H9 (cell line): ENCODE data around the gene HUNK. TPM values are rescaled to one million over a fixed set of nuclear protein-coding genes. Genes with fewer than 3 reads are reported as not detected.

Source experiments
- DNase-seq: peaks from one replicate; pipeline ENCODE4 v3.0.0-alpha.2; 2017
- H2AFZ ChIP-seq: one replicate; pipeline ENCODE4 v1.6.1; 2013; ENCODE audit warnings: mild to moderate bottlenecking, low read length, control low read depth, moderate library complexity
- H2AK5ac ChIP-seq: 2 replicates; pipeline ENCODE4 v1.6.1; 2013; ENCODE audit warnings: low read length, control low read depth, mixed read lengths; ENCODE audit not compliant: insufficient read length
- H2BK120ac ChIP-seq: one replicate; pipeline ENCODE4 v1.6.1; 2013; ENCODE audit warnings: low read depth, mild to moderate bottlenecking, low read length, control low read depth, inconsistent platforms; ENCODE audit not compliant: poor library complexity, severe bottlenecking
- H2BK12ac ChIP-seq: 2 replicates; pipeline ENCODE4 v1.6.1; 2013; ENCODE audit warnings: low read length, control low read depth, mixed read lengths, low read depth; ENCODE audit not compliant: insufficient read length
- H2BK15ac ChIP-seq: 2 replicates; pipeline ENCODE4 v1.6.1; 2013; ENCODE audit warnings: low read depth, low read length, control low read depth
- H2BK20ac ChIP-seq: one replicate; pipeline ENCODE4 v1.6.1; 2013; ENCODE audit warnings: low read depth, mild to moderate bottlenecking, low read length, control low read depth, inconsistent platforms; ENCODE audit not compliant: poor library complexity, severe bottlenecking
- H2BK5ac ChIP-seq: 2 replicates; pipeline ENCODE4 v1.6.1; 2013; ENCODE audit warnings: low read length, control low read depth, mixed read lengths; ENCODE audit not compliant: insufficient read length
- H3K14ac ChIP-seq: 2 replicates; pipeline ENCODE4 v1.6.1; 2013; ENCODE audit warnings: low read length, control low read depth; ENCODE audit not compliant: insufficient read depth
- H3K18ac ChIP-seq: 2 replicates; pipeline ENCODE4 v1.6.1; 2013; ENCODE audit warnings: low read depth, mild to moderate bottlenecking, mixed read lengths, low read length, control low read depth; ENCODE audit not compliant: insufficient read length
- H3K23ac ChIP-seq: 2 replicates; pipeline ENCODE4 v1.6.1; 2013; ENCODE audit warnings: low read length, control low read depth, mixed read lengths, low read depth; ENCODE audit not compliant: insufficient read length
- H3K23me2 ChIP-seq: 2 replicates; pipeline ENCODE4 v1.6.1; 2013; ENCODE audit warnings: low read depth, mild to moderate bottlenecking, mixed read lengths, low read length, control low read depth; ENCODE audit not compliant: insufficient read length, poor library complexity, severe bottlenecking
- H3K27ac ChIP-seq: 2 replicates; pipeline ENCODE4 v1.5.1; 2013; ENCODE audit warnings: low read length, control low read depth, mixed read lengths, low read depth; ENCODE audit not compliant: insufficient read length
- H3K27me3 ChIP-seq: 2 replicates; pipeline ENCODE4 v1.6.1; 2013; ENCODE audit warnings: low read length, control low read depth, inconsistent platforms; ENCODE audit not compliant: insufficient read depth
- H3K4ac ChIP-seq: 2 replicates; pipeline ENCODE4 v1.6.1; 2013; ENCODE audit warnings: low read depth, mild to moderate bottlenecking, control low read depth, inconsistent platforms, low read length, moderate library complexity
- H3K4me1 ChIP-seq: 2 replicates; pipeline ENCODE4 v1.6.1; 2013; ENCODE audit warnings: low read length, control low read depth, inconsistent platforms; ENCODE audit not compliant: insufficient read depth
- H3K4me2 ChIP-seq: 2 replicates; pipeline ENCODE4 v1.6.1; 2013; ENCODE audit warnings: low read length, control low read depth, mixed read lengths; ENCODE audit not compliant: insufficient read length, insufficient read depth
- H3K56ac ChIP-seq: 2 replicates; pipeline ENCODE4 v1.6.1; 2013; ENCODE audit warnings: low read depth, mild to moderate bottlenecking, mixed read lengths, low read length, control low read depth; ENCODE audit not compliant: insufficient read length
- H3K79me1 ChIP-seq: 2 replicates; pipeline ENCODE4 v1.6.1; 2013; ENCODE audit warnings: low read depth, mild to moderate bottlenecking, moderate library complexity, low read length, control low read depth, inconsistent platforms; ENCODE audit not compliant: insufficient read depth, poor library complexity, severe bottlenecking
- H3K79me2 ChIP-seq: 2 replicates; pipeline ENCODE4 v1.6.1; 2013; ENCODE audit warnings: low read length, control low read depth, inconsistent platforms; ENCODE audit not compliant: insufficient read depth
- H3K9ac ChIP-seq: 2 replicates; pipeline ENCODE4 v1.6.1; 2013; ENCODE audit warnings: low read length, control low read depth, mixed read lengths; ENCODE audit not compliant: insufficient read length; ENCODE audit errors: extremely low read depth
- H3K9me3 ChIP-seq: one replicate; pipeline ENCODE4 v1.6.1; 2013; ENCODE audit warnings: low read depth, low read length, inconsistent platforms; ENCODE audit not compliant: control insufficient read depth
- H3T11ph ChIP-seq: one replicate; pipeline ENCODE4 v1.6.1; 2013; ENCODE audit warnings: mild to moderate bottlenecking, low read length, control low read depth, inconsistent platforms
- H4K20me1 ChIP-seq: one replicate; pipeline ENCODE4 v1.6.1; 2013; ENCODE audit not compliant: control insufficient read depth, insufficient read length, insufficient read depth
- H4K5ac ChIP-seq: 2 replicates; pipeline ENCODE4 v1.6.1; 2013; ENCODE audit warnings: low read depth, mild to moderate bottlenecking, mixed read lengths, low read length, control low read depth; ENCODE audit not compliant: insufficient read length
- H4K8ac ChIP-seq: replicated peaks from 2 replicates; pipeline ENCODE4 v1.6.1; 2013; ENCODE audit warnings: low read length, control low read depth, mixed read lengths, low read depth; ENCODE audit not compliant: insufficient read length
- H4K91ac ChIP-seq: 2 replicates; pipeline ENCODE4 v1.6.1; 2013; ENCODE audit warnings: low read depth, mild to moderate bottlenecking, moderate library complexity, mixed read lengths, low read length, control low read depth; ENCODE audit not compliant: insufficient read length
- H3K27ac Mint-ChIP-seq, 3 experiments: 2 replicates in 2 of 3; 3 replicates in 1 of 3; pipeline ENCODE4 v1.8.0; 2020 to 2021; ENCODE audit warnings: mixed read lengths in 3 of 3, mild to moderate bottlenecking in 1 of 3, moderate library complexity in 1 of 3
- H3K27me3 Mint-ChIP-seq: 2 replicates; pipeline ENCODE4 v1.8.0; 2021; ENCODE audit warnings: low read depth, mild to moderate bottlenecking, moderate library complexity, mixed read lengths
- H3K36me3 Mint-ChIP-seq, 3 experiments: 2 replicates in 2 of 3; 3 replicates in 1 of 3; pipeline ENCODE4 v1.8.0; 2020 to 2021; ENCODE audit warnings: low read depth in 3 of 3, mixed read lengths in 3 of 3; ENCODE audit not compliant: insufficient read depth in 1 of 3
- H3K4me1 Mint-ChIP-seq, 2 experiments: 2 replicates each; pipeline ENCODE4 v1.8.0; 2020; ENCODE audit warnings: mixed read lengths in 2 of 2
- H3K4me3 Mint-ChIP-seq, 2 experiments: 2 replicates in 1 of 2; 3 replicates in 1 of 2; pipeline ENCODE4 v1.8.0; 2020 to 2021; ENCODE audit warnings: mild to moderate bottlenecking in 2 of 2, mixed read lengths in 2 of 2, moderate library complexity in 1 of 2
- H3K9me3 Mint-ChIP-seq, 2 experiments: 2 replicates in 1 of 2; 3 replicates in 1 of 2; pipeline ENCODE4 v1.8.0; 2020; ENCODE audit warnings: mild to moderate bottlenecking in 2 of 2, mixed read lengths in 2 of 2, moderate library complexity in 1 of 2
- CTCF ChIP-seq: fragments of 200-600 bp; sonication (generic); conservative IDR thresholded peaks from 3 replicates; pipeline ENCODE4 v1.8.0; 2021; ENCODE audit warnings: antibody characterized with exemption, mild to moderate bottlenecking
- WGBS: extraction: QIAGEN DNeasy Blood & Tissue Kit; methylation state at CpG from one replicate; pipeline ENCODE4 v1.1.7; 2013; ENCODE audit warnings: missing lambda C conversion rate, low lambda C conversion rate, mixed read lengths; ENCODE audit not compliant: insufficient read length; ENCODE audit errors: extremely low coverage; 5-methylcytosine and 5-hydroxymethylcytosine counted together
- total RNA-seq: library from RNA; stranded (reverse); gene quantifications from 2 replicates; pipeline ENCODE4 v1.2.1, GENCODE V29; 2021

HUNK gene
- total RNA-seq, 1 experiment from 2014 or later: 5.8 TPM

GRCh38 chr21:31877463-31877957 lies 4.7 kb downstream of the HUNK start:
- Histone ChIP-seq H3K23me2 (peaks cover 10% of the 10 kb centered on the region), H2AK5ac (no peak overlapping the region), H4K5ac (no peak overlapping the region), H3K56ac (no peak overlapping the region), H3K79me1 (peaks cover 2% of the 10 kb centered on the region), H3T11ph (no peak overlapping the region), H3K27me3 (no peaks in the 10 kb centered on the region; the same call in 1 of the 2 replicates), H3K79me2 (no peaks in the 10 kb centered on the region), H2AFZ (no peak overlapping the region), H4K8ac (no peak overlapping the region), H3K9ac (no peak overlapping the region), H3K9me3 (no peaks in the 10 kb centered on the region), H2BK20ac (no peak overlapping the region), H3K27ac (no peak overlapping the region), H2BK12ac (no peak overlapping the region), H3K23ac (no peak overlapping the region), H3K14ac (no peak overlapping the region), H2BK15ac (no peak overlapping the region), H3K4me1 (no peaks in the 10 kb centered on the region; the same call in 1 of the 2 replicates), H2BK120ac (no peak overlapping the region), H3K4ac (no peak overlapping the region), H4K20me1 (no peaks in the 10 kb centered on the region), H4K91ac (no peak overlapping the region), H3K18ac (no peak overlapping the region), H2BK5ac (no peak overlapping the region), H3K4me2 (no peak overlapping the region)
- Mint-ChIP-seq H3K9me3 (peaks cover 0 to 5% of the 10 kb centered on the region in 2 experiments; a peak in 3 of 5 replicates), H3K4me3 (no peak overlapping the region), H3K36me3 (peaks cover 0 to 10% (median 0%) of the 10 kb centered on the region in 3 experiments; a peak in 4 of 7 replicates), H3K4me1 (peaks cover 30 to 48% of the 10 kb centered on the region in 2 experiments), H3K27me3 (peaks cover 17% of the 10 kb centered on the region), H3K27ac (no peak overlapping the region)
- DNase-seq: no peak
- WGBS: no CpG with 5 or more reads among the region's 5 CpGs
- no peak for TF ChIP-seq CTCF
